ENCODE results near the gene TAS2R3.
A peak's percentile ranks its signal among the peaks of the same experiment; 100 is the strongest.

Gene TAS2R3

GRCh38 chr7:141763797-141764196 lies at the start of gene TAS2R3:
TSS of gene TAS2R3 (plus strand) at chr7:141764097. CDS start at chr7:141764159, 62 bp downstream.
- no peaks in the 10 kb centered on the region for H3K9me3 ChIP-seq (ENCODE audit: control insufficient read depth, low read length)
- H3K9ac ChIP-seq (ENCODE audit: low read length) = no peak within 1 kb of the TSS
- no peaks in the 10 kb centered on the region for H3K36me3 ChIP-seq (ENCODE audit: control insufficient read depth, insufficient read depth, low read length)
- no peaks in the 10 kb centered on the region for H3K4me1 ChIP-seq (ENCODE audit: control insufficient read depth, insufficient read depth, low read length)
- no peaks in the 10 kb centered on the region for H3K27me3 ChIP-seq (ENCODE audit: control insufficient read depth, insufficient read depth, low read length)
- no peak within 1 kb of the TSS for H3K4me3 ChIP-seq (ENCODE audit: low read length)

- Histone ChIP-seq H3K27me3 (ENCODE audit: control insufficient read depth, insufficient read depth, low read length) (no peaks in the 10 kb centered on the region), H3K4me1 (ENCODE audit: control insufficient read depth, insufficient read depth, low read length) (no peaks in the 10 kb centered on the region), H3K4me3 (ENCODE audit: low read length) (no peak overlapping the region), H3K36me3 (ENCODE audit: control insufficient read depth, insufficient read depth, low read length) (no peaks in the 10 kb centered on the region), H3K9ac (ENCODE audit: low read length) (no peak overlapping the region), H3K9me3 (ENCODE audit: control insufficient read depth, low read length) (no peaks in the 10 kb centered on the region)
These were observed 49.3 kb upstream of the TAS2R3 start for GRCh38 chr7:141714571-141714970.

GRCh38 chr7:141715018-141715417 lies 48.9 kb upstream of the TAS2R3 start:
- Histone ChIP-seq H3K4me3 (ENCODE audit: low read length) (no peak overlapping the region), H3K36me3 (ENCODE audit: control insufficient read depth, insufficient read depth, low read length) (no peaks in the 10 kb centered on the region), H3K9ac (ENCODE audit: low read length) (no peak overlapping the region), H3K27me3 (ENCODE audit: control insufficient read depth, insufficient read depth, low read length) (no peaks in the 10 kb centered on the region), H3K4me1 (ENCODE audit: control insufficient read depth, insufficient read depth, low read length) (no peaks in the 10 kb centered on the region), H3K9me3 (ENCODE audit: control insufficient read depth, low read length) (no peaks in the 10 kb centered on the region)

- Histone ChIP-seq H3K27me3 (ENCODE audit: control insufficient read depth, insufficient read depth, low read length) (no peaks in the 10 kb centered on the region), H3K36me3 (ENCODE audit: control insufficient read depth, insufficient read depth, low read length) (no peaks in the 10 kb centered on the region), H3K9me3 (ENCODE audit: control insufficient read depth, low read length) (no peaks in the 10 kb centered on the region), H3K4me1 (ENCODE audit: control insufficient read depth, insufficient read depth, low read length) (no peaks in the 10 kb centered on the region), H3K9ac (ENCODE audit: low read length) (no peak overlapping the region), H3K4me3 (ENCODE audit: low read length) (no peak overlapping the region)
These were observed 47.9 kb upstream of the TAS2R3 start for GRCh38 chr7:141715794-141716689.

- no peaks in the 10 kb centered on the region for H3K4me1 ChIP-seq (ENCODE audit: control insufficient read depth, insufficient read depth, low read length)
- H3K36me3 ChIP-seq (ENCODE audit: control insufficient read depth, insufficient read depth, low read length) = no peaks in the 10 kb centered on the region
- H3K4me3 ChIP-seq (ENCODE audit: low read length) = no peak overlapping the region
- no peaks in the 10 kb centered on the region for H3K9me3 ChIP-seq (ENCODE audit: control insufficient read depth, low read length)
- H3K27me3 ChIP-seq (ENCODE audit: control insufficient read depth, insufficient read depth, low read length) = no peaks in the 10 kb centered on the region
- H3K9ac ChIP-seq (ENCODE audit: low read length) = no peak overlapping the region
These were observed 46.4 kb upstream of the TAS2R3 start for GRCh38 chr7:141717450-141717849.

GRCh38 chr7:141722529-141722928 lies 41.4 kb upstream of the TAS2R3 start:
- H3K27me3 ChIP-seq (ENCODE audit: control insufficient read depth, insufficient read depth, low read length) = no peaks in the 10 kb centered on the region
- no peaks in the 10 kb centered on the region for H3K4me1 ChIP-seq (ENCODE audit: control insufficient read depth, insufficient read depth, low read length)
- H3K9ac ChIP-seq (ENCODE audit: low read length) = no peak overlapping the region
- no peak overlapping the region for H3K4me3 ChIP-seq (ENCODE audit: low read length)
- no peaks in the 10 kb centered on the region for H3K36me3 ChIP-seq (ENCODE audit: control insufficient read depth, insufficient read depth, low read length)
- no peaks in the 10 kb centered on the region for H3K9me3 ChIP-seq (ENCODE audit: control insufficient read depth, low read length)

- H3K36me3 ChIP-seq (ENCODE audit: control insufficient read depth, insufficient read depth, low read length) = no peaks in the 10 kb centered on the region
- no peaks in the 10 kb centered on the region for H3K9me3 ChIP-seq (ENCODE audit: control insufficient read depth, low read length)
- no peaks in the 10 kb centered on the region for H3K4me1 ChIP-seq (ENCODE audit: control insufficient read depth, insufficient read depth, low read length)
- H3K9ac ChIP-seq (ENCODE audit: low read length) = no peak overlapping the region
- no peaks in the 10 kb centered on the region for H3K27me3 ChIP-seq (ENCODE audit: control insufficient read depth, insufficient read depth, low read length)
- H3K4me3 ChIP-seq (ENCODE audit: low read length) = no peak overlapping the region
These were observed 34.9 kb upstream of the TAS2R3 start for GRCh38 chr7:141729020-141729419.

- Histone ChIP-seq H3K27me3 (ENCODE audit: control insufficient read depth, insufficient read depth, low read length) (no peaks in the 10 kb centered on the region), H3K4me1 (ENCODE audit: control insufficient read depth, insufficient read depth, low read length) (no peaks in the 10 kb centered on the region), H3K9me3 (ENCODE audit: control insufficient read depth, low read length) (no peaks in the 10 kb centered on the region), H3K36me3 (ENCODE audit: control insufficient read depth, insufficient read depth, low read length) (no peaks in the 10 kb centered on the region), H3K9ac (ENCODE audit: low read length) (no peak overlapping the region), H3K4me3 (ENCODE audit: low read length) (no peak overlapping the region)
These were observed 32.3 kb upstream of the TAS2R3 start for GRCh38 chr7:141731476-141732149.

GRCh38 chr7:141737118-141737835 lies 26.6 kb upstream of the TAS2R3 start:
- no peaks in the 10 kb centered on the region for H3K9me3 ChIP-seq (ENCODE audit: control insufficient read depth, low read length)
- no peaks in the 10 kb centered on the region for H3K27me3 ChIP-seq (ENCODE audit: control insufficient read depth, insufficient read depth, low read length)
- H3K4me1 ChIP-seq (ENCODE audit: control insufficient read depth, insufficient read depth, low read length) = peaks cover 4% of the 10 kb centered on the region
- H3K4me3 ChIP-seq (ENCODE audit: low read length) = peak overlapping the region; percentile 81
- no peaks in the 10 kb centered on the region for H3K36me3 ChIP-seq (ENCODE audit: control insufficient read depth, insufficient read depth, low read length)
- peak overlapping the region; percentile 88 for H3K9ac ChIP-seq (ENCODE audit: low read length)

GRCh38 chr7:141737836-141738591 lies 25.9 kb upstream of the TAS2R3 start, which contains the start of gene SSBP1:
TSS of gene SSBP1 (plus strand) at chr7:141738358. CDS start at chr7:141739167, 809 bp downstream.
- H3K9ac ChIP-seq (ENCODE audit: low read length) = peak within 1 kb of the TSS; percentile 88
- H3K9me3 ChIP-seq (ENCODE audit: control insufficient read depth, low read length) = no peaks in the 10 kb centered on the region
- peak within 1 kb of the TSS; percentile 81 for H3K4me3 ChIP-seq (ENCODE audit: low read length)

GRCh38 chr7:141738592-141739013 lies 25.3 kb upstream of the TAS2R3 start:
- Histone ChIP-seq H3K4me3 (ENCODE audit: low read length) (peak overlapping the region; percentile 81), H3K36me3 (ENCODE audit: control insufficient read depth, insufficient read depth, low read length) (no peaks in the 10 kb centered on the region), H3K9me3 (ENCODE audit: control insufficient read depth, low read length) (no peaks in the 10 kb centered on the region), H3K4me1 (ENCODE audit: control insufficient read depth, insufficient read depth, low read length) (peaks cover 4% of the 10 kb centered on the region), H3K9ac (ENCODE audit: low read length) (peak overlapping the region; percentile 88), H3K27me3 (ENCODE audit: control insufficient read depth, insufficient read depth, low read length) (no peaks in the 10 kb centered on the region)

More at GRCh38 chr7:141737836-141738591, 25.9 kb upstream of the TAS2R3 start, which contains the start of gene SSBP1:
- Histone ChIP-seq H3K4me1 (ENCODE audit: control insufficient read depth, insufficient read depth, low read length) (peaks cover 4% of the 10 kb centered on the region), H3K36me3 (ENCODE audit: control insufficient read depth, insufficient read depth, low read length) (no peaks in the 10 kb centered on the region), H3K27me3 (ENCODE audit: control insufficient read depth, insufficient read depth, low read length) (no peaks in the 10 kb centered on the region)
